Astrocyte of the spinal cord (primary cell): Measurements from ENCODE around the gene MSRB1.
A peak's percentile ranks its signal among the peaks of the same experiment; 100 is the strongest.

ENCODE experiments used
- DNase-seq: peaks from one replicate; pipeline ENCODE4 v3.0.0; 2011; ENCODE audit warnings: low read depth, low spot score
- H3K4me3 ChIP-seq: 2 replicates; pipeline ENCODE4 v1.5.1; 2011; ENCODE audit warnings: low read depth, mild to moderate bottlenecking, low read length, moderate library complexity
- CTCF ChIP-seq: IDR thresholded peaks from 2 replicates; pipeline ENCODE4 v1.5.1; 2012; ENCODE audit warnings: low read depth, mild to moderate bottlenecking, low read length, inconsistent platforms
- in situ Hi-C: cut with HindIII; loops from 2 replicates; pipeline ENCODE4 v1.10.0; 2017; ENCODE audit warnings: low sequenced_read_pairs

The MSRB1 gene

GRCh38 chr16:1949507-1949906 is 6.5 kb upstream of the MSRB1 start:
- in situ Hi-C loops: no loop called here
- no peak overlapping the region for H3K4me3 ChIP-seq
- TF ChIP-seq CTCF: no peak
- no peak for DNase-seq

- H3K4me3 ChIP-seq: no peak overlapping the region
- in situ Hi-C loops: no loop called here
- DNase-seq: no peak
- TF ChIP-seq CTCF: no peak
Measured at GRCh38 chr16:1947369-1947670, 4.3 kb upstream of the MSRB1 start.

- peak; percentile 9 for TF ChIP-seq CTCF
- no peak overlapping the region for H3K4me3 ChIP-seq
- no peak for DNase-seq
- in situ Hi-C loops: no loop called here
Measured at GRCh38 chr16:1946495-1947368, 3.7 kb upstream of the MSRB1 start.

GRCh38 chr16:1945559-1946391 is 2.8 kb upstream of the MSRB1 start:
- TF ChIP-seq CTCF: no peak

GRCh38 chr16:1944612-1945199 is 1.7 kb upstream of the MSRB1 start:
- no peak overlapping the region for H3K4me3 ChIP-seq
- no peak for DNase-seq
- TF ChIP-seq CTCF: no peak
- in situ Hi-C loops: no loop called here

More at GRCh38 chr16:1945559-1946391, 2.8 kb upstream of the MSRB1 start:
- in situ Hi-C loops: no loop called here
- no peak overlapping the region for H3K4me3 ChIP-seq
- no peak for DNase-seq

GRCh38 chr16:1942047-1942809 is 771 bp downstream of the MSRB1 start:
- peak overlapping the region; percentile 86 for H3K4me3 ChIP-seq
- in situ Hi-C loops: no loop called here
- DNase-seq: no peak
- TF ChIP-seq CTCF: no peak
